GM23338 (cell line): ENCODE data around the gene TMEM94.

Experiments
- CTCF ChIP-seq, 2 experiments: fragments of 200-600 bp in 1 of 2; sonication (generic) in 1 of 2; conservative IDR thresholded peaks; 2 replicates each; pipeline versions ENCODE4 v1.5.1 to v1.6.1; 2016 to 2017; ENCODE audit warnings: antibody characterized with exemption in 2 of 2, low read depth in 2 of 2, mild to moderate bottlenecking in 2 of 2, moderate library complexity in 1 of 2
- POLR2AphosphoS5 ChIP-seq: IDR thresholded peaks from 2 replicates; pipeline ENCODE4 v1.6.1; 2016; ENCODE audit warnings: antibody characterized with exemption, low read depth

- TF ChIP-seq POLR2AphosphoS5 (no peak), CTCF (conservative IDR thresholded peaks at IDR 0.05; ENCODE audit: low read depth in 2 of 2) (no peak)
These were observed 17.1 kb upstream of the TMEM94 start for GRCh38 chr17:75439287-75439686.
